ENCODE measurements around the gene TSHR. TPM values are rescaled to one million over a fixed set of nuclear protein-coding genes. Genes with fewer than 3 reads are reported as not detected.

Gene TSHR
- total and polyA plus RNA-seq, 7 donors = 0.47 to 0.60 TPM; not detected in 5

GRCh38 chr14:81144824-81145603 lies 189.6 kb downstream of the TSHR start:
- H3K27ac ChIP-seq = peak overlapping the region; percentile 4 to 50 (median 36)
- H3K9me3 ChIP-seq = no peaks in the 10 kb centered on the region
- H3K4me1 ChIP-seq = peaks cover 0 to 16% (median 13%) of the 10 kb centered on the region in 4 donors
- H3K36me3 ChIP-seq = no peaks in the 10 kb centered on the region
- intact Hi-C loops (cut with DNase I) = no loop called here
- no peaks in the 10 kb centered on the region for H3K27me3 ChIP-seq
- DNase-seq = no peak
- 27 to 69% methylated on average over 3 of the region's 3 CpGs for WGBS, 2 donors
- TF ChIP-seq POLR2AphosphoS5 (IDR thresholded peaks at IDR 0.05) (no peak), CTCF (IDR thresholded peaks at IDR 0.05) (no peak), EP300 (IDR thresholded peaks at IDR 0.05) (no peak)
- no peak overlapping the region for H3K4me3 ChIP-seq

GRCh38 chr14:81147140-81147897 lies 191.9 kb downstream of the TSHR start:
- TF ChIP-seq CTCF (IDR thresholded peaks at IDR 0.05) (no peak), POLR2AphosphoS5 (IDR thresholded peaks at IDR 0.05) (no peak), POLR2A (IDR thresholded peaks at IDR 0.05) (no peak), EP300 (IDR thresholded peaks at IDR 0.05) (no peak)
- no peaks in the 10 kb centered on the region for H3K9me3 ChIP-seq
- no peak overlapping the region for H3K4me3 ChIP-seq
- H3K27me3 ChIP-seq = no peaks in the 10 kb centered on the region
- WGBS, 2 donors = 63 to 73% methylated on average over 2 of the region's 2 CpGs
- DNase-seq = no peak
- no peaks in the 10 kb centered on the region for H3K36me3 ChIP-seq
- H3K4me1 ChIP-seq = peaks cover 0 to 16% (median 13%) of the 10 kb centered on the region in 4 donors
- intact Hi-C loops (cut with DNase I) = no loop called here
- no peak overlapping the region for H3K27ac ChIP-seq

- Histone ChIP-seq H3K4me1 (peaks cover 0 to 16% (median 13%) of the 10 kb centered on the region in 4 donors), H3K9me3 (no peaks in the 10 kb centered on the region), H3K4me3 (no peak overlapping the region), H3K36me3 (no peaks in the 10 kb centered on the region), H3K27me3 (no peaks in the 10 kb centered on the region), H3K27ac (no peak overlapping the region)
- WGBS, 2 donors = 32 to 64% methylated on average over 4 of the region's 4 CpGs
- no peak for DNase-seq
- TF ChIP-seq POLR2A (IDR thresholded peaks at IDR 0.05) (no peak), POLR2AphosphoS5 (IDR thresholded peaks at IDR 0.05) (no peak), EP300 (IDR thresholded peaks at IDR 0.05) (no peak), CTCF (IDR thresholded peaks at IDR 0.05) (no peak)
- intact Hi-C loops (cut with DNase I) = no loop called here
These were observed 193.2 kb downstream of the TSHR start for GRCh38 chr14:81148635-81149034.

- WGBS, 2 donors = 80 to 81% methylated on average over 1 of the region's 1 CpG
- H3K4me3 ChIP-seq = no peak overlapping the region
- H3K27ac ChIP-seq = no peak overlapping the region
- H3K9me3 ChIP-seq = no peaks in the 10 kb centered on the region
- DNase-seq = no peak
- H3K4me1 ChIP-seq = no peaks in the 10 kb centered on the region
- no peaks in the 10 kb centered on the region for H3K36me3 ChIP-seq
- intact Hi-C loops (cut with DNase I) = no loop called here
- no peaks in the 10 kb centered on the region for H3K27me3 ChIP-seq
- no peak for TF ChIP-seq EP300 (IDR thresholded peaks at IDR 0.05)
- no peak for TF ChIP-seq POLR2A (IDR thresholded peaks at IDR 0.05)
- TF ChIP-seq CTCF (IDR thresholded peaks at IDR 0.05) = no peak
- TF ChIP-seq POLR2AphosphoS5 (IDR thresholded peaks at IDR 0.05) = no peak
These were observed 197.8 kb downstream of the TSHR start for GRCh38 chr14:81153187-81153586.

All from sigmoid colon (tissue), 7 donors.